ENCODE measurements around the gene DNAAF8.

DNA sequence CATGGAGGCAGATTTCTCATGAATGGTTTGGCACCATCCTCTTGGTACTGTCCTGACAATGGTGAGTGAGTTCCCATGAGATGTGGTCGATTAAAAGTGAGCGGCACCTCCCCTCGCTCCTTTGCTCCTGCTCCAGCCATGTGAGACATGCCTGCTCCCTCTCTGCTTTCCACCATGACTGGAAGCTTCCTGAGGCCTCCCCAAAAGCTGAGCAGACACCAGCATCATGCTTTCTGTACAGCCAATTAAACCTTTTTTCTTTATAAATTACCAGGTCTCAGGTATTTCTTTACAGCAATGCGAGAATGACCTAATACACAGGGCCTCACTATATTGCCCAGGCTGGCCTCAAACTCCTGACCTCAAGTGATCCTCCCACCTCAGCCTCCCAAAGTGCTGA, 20.5 kb downstream of the DNAAF8 start:
- TF ChIP-seq EP300 (IDR thresholded peaks at IDR 0.05) = no peak
- TF ChIP-seq POLR2A (IDR thresholded peaks at IDR 0.05) = no peak

Measured in tibial nerve (tissue), 3 donors.